ENCODE results near the gene NGRN.
"Not testable (repeated sequence)": the region's sequence is repeated elsewhere in the genome, so short reads cannot be mapped to it uniquely, and the experiment has no call there.

Gene NGRN

GRCh38 chr15:90286678-90287077 is 21.2 kb downstream of the NGRN start:
- DNase-seq, result no peak

DNA sequence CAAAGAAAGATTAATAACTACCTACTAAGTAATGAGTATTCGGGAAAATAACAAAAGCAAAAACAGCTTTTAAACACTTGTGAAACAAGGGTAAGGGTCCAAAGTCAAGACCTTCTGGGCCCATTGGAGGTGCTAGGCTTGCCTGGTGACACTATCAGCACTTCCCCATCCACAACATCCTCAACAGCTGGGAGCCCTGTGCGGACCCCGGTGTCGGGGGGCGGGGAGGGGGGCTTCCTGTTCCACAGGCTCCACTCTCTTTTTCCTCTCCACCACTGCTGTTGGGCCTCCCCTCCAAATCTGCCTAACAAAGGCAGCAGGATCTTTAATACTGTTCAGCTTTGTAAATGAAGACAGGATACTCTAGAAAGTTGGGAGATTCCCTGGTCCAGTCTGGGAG is 21.6 kb downstream of the NGRN start:
- no peak for DNase-seq

DNA sequence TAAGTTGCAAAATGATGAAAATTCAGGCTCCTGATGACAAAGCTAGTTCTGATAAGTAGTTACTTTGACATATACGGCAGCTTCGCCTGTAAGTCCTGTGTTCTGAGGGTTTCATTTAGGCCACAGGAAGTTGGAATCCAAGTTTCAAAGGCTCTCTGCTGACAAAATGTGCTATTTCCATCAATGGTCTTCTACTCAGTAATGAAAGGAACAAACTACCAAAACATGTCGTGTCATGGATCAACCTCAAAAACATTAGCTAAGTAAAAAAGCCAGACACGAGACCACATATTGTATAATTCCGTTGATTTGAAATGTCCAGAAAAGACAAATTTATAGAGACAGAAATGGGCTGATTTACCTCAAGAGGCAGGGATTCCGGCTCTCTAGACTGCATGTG is 22.5 kb downstream of the NGRN start:
- no peak for DNase-seq

- DNase-seq, result peak; percentile 54
These were observed 26.3 kb downstream of the NGRN start for GRCh38 chr15:90291679-90292356.

- DNase-seq, result peak; percentile 15
These were observed 27.8 kb downstream of the NGRN start for GRCh38 chr15:90293040-90293810.

DNA sequence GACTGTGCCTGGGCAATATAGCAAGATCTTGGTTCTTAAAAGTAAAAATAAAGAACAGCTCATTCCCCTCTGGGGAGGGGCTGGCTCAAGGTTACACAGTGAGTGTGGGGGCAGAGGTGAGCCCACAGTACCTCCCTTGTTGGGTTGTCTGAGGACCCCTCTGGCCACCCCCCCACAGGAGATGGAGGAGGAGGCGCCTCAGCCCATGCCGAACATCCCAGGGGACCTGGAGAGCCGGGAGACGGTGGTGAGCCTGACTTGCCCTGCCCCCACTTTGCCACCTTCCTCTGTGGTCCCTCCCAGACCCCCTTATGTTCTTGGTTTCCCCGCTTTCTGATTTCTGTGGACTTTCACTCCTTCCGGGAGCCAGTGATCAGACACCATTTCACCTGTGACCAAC is 28.7 kb downstream of the NGRN start:
- no peak for DNase-seq

GRCh38 chr15:90294601-90295269 is 29.3 kb downstream of the NGRN start:
- DNase-seq, result no peak

GRCh38 chr15:90295270-90295648 is 29.8 kb downstream of the NGRN start:
- no peak for DNase-seq

DNA sequence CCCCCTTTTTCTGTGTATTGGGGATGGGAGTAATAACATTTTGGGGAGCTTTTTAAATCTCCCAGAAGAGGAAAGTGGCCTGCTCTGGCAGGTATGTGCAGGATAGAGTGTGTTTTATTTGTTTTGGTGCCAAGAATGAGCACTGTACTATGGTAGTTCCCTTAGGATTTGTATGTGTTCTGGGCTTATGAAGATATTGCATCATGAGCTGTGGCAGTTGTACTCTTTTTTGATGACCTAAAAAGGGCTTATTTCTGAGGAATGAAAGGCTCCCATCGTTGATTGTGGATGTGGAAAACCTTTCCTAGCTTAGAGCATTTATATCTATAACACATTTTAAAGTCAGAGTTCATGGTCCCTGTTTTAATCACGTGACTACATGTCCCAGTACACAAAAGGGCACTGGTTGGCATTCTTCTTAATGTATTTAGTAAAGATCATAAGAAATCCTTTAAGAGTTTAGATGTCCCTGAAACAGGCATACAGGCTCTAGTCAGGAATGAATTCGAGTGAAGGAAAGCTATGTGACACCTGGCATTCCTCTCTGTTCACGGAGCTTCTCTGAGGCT is 30.9 kb downstream of the NGRN start:
- not testable (repeated sequence) for DNase-seq

DNA sequence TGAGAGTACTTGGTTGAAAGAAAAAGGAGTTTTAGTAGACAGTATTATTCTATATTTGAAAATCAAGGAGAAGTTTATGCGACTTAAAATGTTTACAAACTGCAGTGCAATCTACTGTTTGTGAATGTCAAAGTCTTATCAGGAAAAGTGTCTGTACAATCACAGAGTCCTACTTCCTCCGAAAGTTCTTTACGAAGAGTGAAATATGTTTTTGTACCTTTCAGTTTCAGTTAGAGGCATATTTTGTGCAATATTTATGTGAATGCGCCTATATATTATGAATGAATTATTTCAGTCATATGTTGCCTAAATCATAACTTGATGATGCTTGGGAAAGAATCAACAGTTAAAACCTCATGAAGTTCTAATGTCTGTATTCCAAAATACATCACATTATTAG is 31.5 kb downstream of the NGRN start:
- DNase-seq, result no peak

DNA sequence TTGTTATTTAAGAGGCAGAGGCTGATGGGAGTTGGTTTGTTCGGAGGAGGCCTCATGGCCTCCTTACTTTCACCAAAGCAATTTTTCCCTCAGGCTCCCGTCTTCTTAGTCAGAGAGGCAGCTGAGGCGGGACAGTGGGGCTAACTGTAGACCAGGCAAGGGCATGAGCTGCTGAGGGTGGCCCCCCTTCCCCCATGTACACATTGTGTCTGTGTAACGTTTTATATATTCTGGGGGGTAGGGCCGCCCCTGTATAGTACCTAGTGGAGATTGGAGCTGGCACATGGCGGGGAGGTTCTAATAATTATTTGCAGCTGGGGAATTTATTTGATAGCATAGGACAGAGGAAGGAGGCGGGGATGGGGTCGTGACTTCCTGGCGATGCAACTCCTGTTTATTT is 35.1 kb downstream of the NGRN start:
- DNase-seq, result no peak

DNA sequence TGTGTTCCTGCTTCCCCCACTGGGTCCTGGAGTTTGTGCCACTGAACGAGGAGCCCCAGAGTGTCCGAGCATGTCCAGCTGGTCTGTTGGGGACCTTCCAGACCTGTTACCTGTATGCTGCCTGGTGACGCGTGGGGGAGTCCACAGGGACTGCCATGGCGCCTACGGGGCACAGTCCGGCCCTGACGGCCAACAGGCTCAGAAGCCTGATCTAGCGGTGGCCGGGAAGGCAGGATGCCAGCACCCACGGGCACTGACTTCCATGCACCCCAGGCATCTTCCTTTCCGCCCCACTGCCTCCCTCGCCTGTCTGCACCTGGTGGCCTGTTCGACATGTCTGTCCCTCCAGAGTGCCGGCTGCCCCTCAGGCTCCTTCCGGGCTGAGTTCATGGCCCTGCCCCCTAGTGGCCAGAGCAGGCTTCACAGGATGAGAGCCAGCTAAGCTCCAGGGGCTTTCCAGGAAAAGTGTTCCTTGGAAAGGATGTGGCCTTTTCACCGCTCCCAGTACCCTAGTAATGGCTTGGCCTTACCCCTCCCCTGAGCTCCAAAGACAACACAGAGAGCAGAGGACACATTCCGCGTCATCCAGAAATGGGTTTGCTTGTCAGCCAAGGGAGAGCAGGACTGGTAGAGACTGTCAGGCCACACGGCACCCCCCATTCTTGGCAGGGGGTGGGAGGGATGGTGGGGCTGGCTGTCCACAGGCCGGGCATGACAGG is 35.7 kb downstream of the NGRN start:
- DNase-seq, result no peak

- DNase-seq, result no peak
These were observed 36.3 kb downstream of the NGRN start for GRCh38 chr15:90301707-90302300.

DNA sequence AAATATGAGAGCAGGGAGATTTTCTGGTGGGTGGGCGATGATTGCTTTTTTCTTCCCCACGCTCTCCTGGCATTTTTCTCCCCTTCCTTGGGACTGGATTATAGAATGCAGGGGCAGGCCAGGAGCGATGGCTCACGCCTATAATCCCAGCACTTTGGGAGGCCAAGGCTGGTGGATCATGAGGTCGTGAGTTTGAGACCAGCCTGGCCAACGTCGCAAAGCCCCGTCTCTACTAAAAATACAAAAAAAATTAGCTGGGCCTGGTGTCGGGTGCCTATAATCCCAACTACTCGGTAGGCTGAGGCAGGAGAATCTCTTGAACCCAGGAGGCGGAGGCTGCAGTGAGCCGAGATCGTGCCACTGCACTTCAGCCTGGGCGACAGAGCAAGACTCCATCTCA is 39.9 kb downstream of the NGRN start:
- DNase-seq, result not testable (repeated sequence)

GRCh38 chr15:90305932-90306331 is 40.5 kb downstream of the NGRN start:
- DNase-seq, result no peak

DNA sequence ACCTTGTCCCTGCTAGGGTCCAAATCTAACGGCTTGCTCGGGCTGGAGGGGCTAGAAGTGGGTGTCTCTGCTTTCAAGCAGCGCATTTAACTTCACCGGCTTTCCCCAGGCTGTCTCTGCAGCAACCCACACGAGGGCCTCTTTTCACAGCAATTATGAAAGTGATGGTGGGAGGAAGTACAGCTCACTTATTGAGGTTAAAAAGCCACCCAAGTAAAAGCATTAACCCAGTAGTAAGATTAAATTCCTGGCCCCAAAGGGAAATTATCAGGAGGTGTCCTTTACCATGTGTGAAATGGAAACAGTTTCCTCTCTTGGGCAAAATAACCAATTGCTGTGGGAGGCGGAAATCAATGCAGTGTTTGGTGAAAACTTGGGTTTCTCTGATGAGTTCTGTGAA is 41.1 kb downstream of the NGRN start:
- no peak for DNase-seq

DNA sequence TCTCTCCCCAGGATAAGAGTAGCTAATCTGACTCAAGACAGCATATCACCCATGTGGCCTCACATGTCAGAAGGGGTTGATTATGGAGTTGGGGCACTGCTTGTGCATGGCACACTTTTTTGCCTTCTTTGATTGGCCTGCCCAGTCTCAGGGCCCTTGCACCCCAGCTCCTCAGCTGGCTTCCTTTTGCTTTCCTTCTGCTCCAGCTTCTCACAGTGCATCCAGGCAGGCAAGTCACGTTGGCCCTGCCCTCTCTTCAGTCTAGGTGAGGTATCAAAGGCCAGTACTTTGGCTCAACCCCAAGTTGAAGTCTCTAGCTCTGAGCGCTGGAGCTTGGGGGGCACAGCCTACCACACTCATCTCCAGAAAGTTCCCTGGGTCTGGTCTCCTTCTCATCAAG is 42.2 kb downstream of the NGRN start:
- no peak for DNase-seq

- no peak for DNase-seq
These were observed 43.5 kb downstream of the NGRN start for GRCh38 chr15:90309020-90309419.

DNA sequence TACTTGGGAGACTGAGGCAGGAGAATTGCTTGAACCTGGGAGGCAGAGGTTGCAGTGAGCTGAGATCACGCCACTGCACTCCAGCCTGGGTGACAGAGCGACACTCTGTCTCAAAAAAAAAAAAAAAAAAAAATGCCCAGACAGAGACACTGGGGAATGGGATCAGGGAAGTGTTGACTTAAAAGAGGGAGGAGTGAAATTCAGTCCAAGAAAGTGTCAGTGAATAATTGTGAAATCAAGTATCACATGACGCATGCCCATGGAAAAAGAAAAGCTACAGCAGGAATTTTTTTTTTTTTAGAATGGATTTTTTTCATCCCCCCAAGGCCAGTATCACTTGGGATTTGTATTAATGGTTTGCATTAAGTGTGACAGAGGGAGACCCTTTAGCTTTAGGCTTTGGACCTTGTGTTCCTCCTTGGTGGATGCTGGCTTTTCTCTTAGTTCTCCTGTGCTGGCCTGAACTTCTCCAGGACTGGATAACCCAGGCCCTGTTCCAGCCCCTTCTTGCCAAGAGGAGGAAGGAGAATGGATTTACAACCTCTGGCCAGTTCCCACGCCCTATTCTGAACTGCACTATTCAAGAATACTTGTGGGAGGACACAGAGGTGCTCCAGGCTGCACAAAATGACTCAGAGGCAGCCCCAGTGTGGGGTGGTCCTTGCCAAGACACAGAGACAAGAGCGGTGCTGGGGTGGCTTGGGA is 50.0 kb downstream of the NGRN start:
- no peak for DNase-seq

- DNase-seq, result no peak
These were observed 50.7 kb downstream of the NGRN start for GRCh38 chr15:90316139-90316538.

GRCh38 chr15:90318591-90318990 is 53.1 kb downstream of the NGRN start:
- DNase-seq, result no peak

Data from NCI-H187 treated with DMSO at 0.1 percent for 48 hours (cell line).